Activated naive CD8-positive, alpha-beta T cell treated with anti-CD3 and anti-CD28 coated beads, Interleukin-2, amount 10 ng/mL, durations not matched to agents 7 days and 5 days (primary cell): ENCODE data around the gene NME1. TPM values are rescaled to one million over a fixed set of nuclear protein-coding genes. Genes with fewer than 3 reads are reported as not detected.
"Not testable (repeated sequence)": the region's sequence is repeated elsewhere in the genome, so short reads cannot be mapped to it uniquely, and the experiment has no call there.

Experiments used
- ATAC-seq: fragments of 150-1000 bp; cut with Tn5 transposase; one replicate; pipeline ENCODE4 v1.10.0; 2021; ENCODE audit warnings: low read depth, moderate library complexity
- POLR2A ChIA-PET: fragments of 350-600 bp; sonication (Branson Sonifier 250); formaldehyde crosslinking; loops from one replicate; lab custom pipeline; 2021; ENCODE audit warnings: antibody characterized with exemption; lab: Charles Lee
- DNase-seq: peaks from one replicate; pipeline ENCODE4 v3.0.0; 2021
- H3K27ac Mint-ChIP-seq: one replicate; pipeline ENCODE4 v1.8.0; 2022; ENCODE audit warnings: mild to moderate bottlenecking, mixed read lengths
- H3K27me3 Mint-ChIP-seq: one replicate; pipeline ENCODE4 v1.8.0; 2022; ENCODE audit warnings: mild to moderate bottlenecking, moderate library complexity, mixed read lengths
- H3K36me3 Mint-ChIP-seq: one replicate; pipeline ENCODE4 v1.8.0; 2021; ENCODE audit warnings: mild to moderate bottlenecking, mixed read lengths
- H3K4me1 Mint-ChIP-seq: one replicate; pipeline ENCODE4 v1.8.0; 2021; ENCODE audit warnings: mixed read lengths
- H3K4me3 Mint-ChIP-seq: one replicate; pipeline ENCODE4 v1.8.0; 2022; ENCODE audit warnings: mild to moderate bottlenecking, moderate library complexity, mixed read lengths
- H3K9me3 Mint-ChIP-seq: one replicate; pipeline ENCODE4 v1.8.0; 2021; ENCODE audit warnings: mixed read lengths
- total RNA-seq, 2 experiments: library from RNA; stranded (reverse); gene quantifications; one replicate each; pipeline ENCODE4 v1.2.3, GENCODE V29; 2021

NME1 gene
- total RNA-seq, 2 experiments from 2014 or later = 71.9 to 73.0 TPM

GRCh38 chr17:51155416-51155815 is 2.1 kb downstream of the NME1 start:
- H3K36me3 Mint-ChIP-seq = peaks cover 18% of the 10 kb centered on the region
- H3K9me3 Mint-ChIP-seq = no peaks in the 10 kb centered on the region
- DNase-seq (no peak), ATAC-seq (no peak)
- POLR2A ChIA-PET = interaction anchor here (0.9 to 2.7 kb wide), 3 partner anchors 9 to 35 kb away, joined by 3 to 17 read pairs (median 6); partner anchors contain the start of genes NME2 and SPAG9
- H3K27me3 Mint-ChIP-seq = no peaks in the 10 kb centered on the region
- H3K4me3 Mint-ChIP-seq = no peak overlapping the region
- peaks cover 15% of the 10 kb centered on the region for H3K4me1 Mint-ChIP-seq
- no peak overlapping the region for H3K27ac Mint-ChIP-seq

GRCh38 chr17:51159604-51160003 is 6.2 kb downstream of the NME1 start:
- POLR2A ChIA-PET = interaction anchor here (0.6 kb wide), 1 partner anchor 163 kb away, joined by 3 read pairs; no protein-coding TSS in a partner anchor

GRCh38 chr17:51161541-51161940 is 8.2 kb downstream of the NME1 start:
- Mint-ChIP-seq H3K27me3 (no peaks in the 10 kb centered on the region), H3K4me1 (peaks cover 22% of the 10 kb centered on the region), H3K9me3 (no peaks in the 10 kb centered on the region), H3K4me3 (no peak overlapping the region), H3K36me3 (peaks cover 29% of the 10 kb centered on the region), H3K27ac (no peak overlapping the region)
- POLR2A ChIA-PET = interaction anchor here (0.7 kb wide), 1 partner anchor 8 kb away, joined by 3 read pairs; the partner anchor contains the start of gene NME1
- ATAC-seq = no peak
- DNase-seq = no peak

More at GRCh38 chr17:51159604-51160003, 6.2 kb downstream of the NME1 start:
- Mint-ChIP-seq H3K27ac (no peak overlapping the region), H3K27me3 (no peaks in the 10 kb centered on the region), H3K9me3 (no peaks in the 10 kb centered on the region), H3K4me1 (peaks cover 19% of the 10 kb centered on the region), H3K36me3 (peaks cover 32% of the 10 kb centered on the region), H3K4me3 (no peak overlapping the region)
- ATAC-seq = no peak
- DNase-seq = no peak

GRCh38 chr17:51164911-51165679 is 11.7 kb downstream of the NME1 start:
- H3K4me3 Mint-ChIP-seq = peak overlapping the region; percentile 92
- peak overlapping the region; percentile 96 for H3K27ac Mint-ChIP-seq
- no peaks in the 10 kb centered on the region for H3K27me3 Mint-ChIP-seq
- ATAC-seq = no peak
- H3K36me3 Mint-ChIP-seq = peaks cover 21% of the 10 kb centered on the region
- POLR2A ChIA-PET = interaction anchor here (0.7 to 1.9 kb wide), 6 partner anchors 9 to 299 kb away, joined by 3 to 17 read pairs (median 3); partner anchors contain the start of genes NME1, SPAG9, TOB1 and UTP18
- H3K4me1 Mint-ChIP-seq = peaks cover 29% of the 10 kb centered on the region
- DNase-seq = peak; percentile 35
- H3K9me3 Mint-ChIP-seq = no peaks in the 10 kb centered on the region

GRCh38 chr17:51165680-51166197 is 12.4 kb downstream of the NME1 start:
- Mint-ChIP-seq H3K27me3 (no peaks in the 10 kb centered on the region), H3K9me3 (no peaks in the 10 kb centered on the region), H3K4me1 (peaks cover 28% of the 10 kb centered on the region), H3K36me3 (peaks cover 20% of the 10 kb centered on the region), H3K4me3 (peak overlapping the region; percentile 92), H3K27ac (peak overlapping the region; percentile 96)
- POLR2A ChIA-PET = interaction anchor here (0.7 to 1.9 kb wide), 4 partner anchors 10 to 300 kb away, joined by 3 to 17 read pairs (median 6); partner anchors contain the start of genes NME1, SPAG9 and TOB1
- DNase-seq = no peak
- peak; percentile 32 for ATAC-seq

- Mint-ChIP-seq H3K4me1 (peaks cover 28% of the 10 kb centered on the region), H3K36me3 (peaks cover 20% of the 10 kb centered on the region), H3K4me3 (peak within 1 kb of the TSS; percentile 92), H3K27ac (peak within 1 kb of the TSS; percentile 96), H3K27me3 (no peaks in the 10 kb centered on the region), H3K9me3 (no peaks in the 10 kb centered on the region)
- ATAC-seq = peak; percentile 78
- POLR2A ChIA-PET = interaction anchor here (1.6 to 1.9 kb wide), 2 partner anchors 12 to 300 kb away, joined by 9 to 17 read pairs; partner anchors contain the start of genes NME1 and TOB1
- DNase-seq = peak; percentile 84
Observed at GRCh38 chr17:51166198-51166986, 13.0 kb downstream of the NME1 start, which contains the start of gene NME2. Gene NME2, plus strand, starts transcription at chr17:51166411. Its CDS starts 420 bp downstream, at chr17:51166831.

GRCh38 chr17:51166987-51167931 is 13.9 kb downstream of the NME1 start:
- Mint-ChIP-seq H3K36me3 (peaks cover 17% of the 10 kb centered on the region), H3K27me3 (no peaks in the 10 kb centered on the region), H3K9me3 (no peaks in the 10 kb centered on the region), H3K4me1 (peaks cover 28% of the 10 kb centered on the region), H3K27ac (peak overlapping the region; percentile 81), H3K4me3 (peak overlapping the region; percentile 77)
- ATAC-seq (peak; percentile 50), DNase-seq (peak; percentile 83)
- POLR2A ChIA-PET = interaction anchor here (1.9 kb wide), 1 partner anchor 301 kb away, joined by 9 read pairs; the partner anchor contains the start of gene TOB1

GRCh38 chr17:51169340-51169739 is 16.0 kb downstream of the NME1 start:
- POLR2A ChIA-PET = no interaction called here
- Mint-ChIP-seq H3K4me3 (peak overlapping the region; percentile 7), H3K27ac (peak overlapping the region; percentile 5), H3K9me3 (no peaks in the 10 kb centered on the region), H3K36me3 (peaks cover 11% of the 10 kb centered on the region), H3K27me3 (no peaks in the 10 kb centered on the region), H3K4me1 (peaks cover 24% of the 10 kb centered on the region)
- no peak for ATAC-seq
- DNase-seq = no peak

GRCh38 chr17:51170736-51171135 is 17.4 kb downstream of the NME1 start:
- no peak for DNase-seq
- Mint-ChIP-seq H3K36me3 (peaks cover 11% of the 10 kb centered on the region), H3K9me3 (no peaks in the 10 kb centered on the region), H3K27ac (no peak overlapping the region), H3K4me3 (no peak overlapping the region), H3K27me3 (no peaks in the 10 kb centered on the region), H3K4me1 (peaks cover 20% of the 10 kb centered on the region)
- no peak for ATAC-seq
- POLR2A ChIA-PET = no interaction called here

GRCh38 chr17:51172030-51172429 is 18.7 kb downstream of the NME1 start:
- POLR2A ChIA-PET, H3K27ac Mint-ChIP-seq, H3K27me3 Mint-ChIP-seq, H3K4me3 Mint-ChIP-seq, ATAC-seq, DNase-seq, H3K9me3 Mint-ChIP-seq: not testable (repeated sequence)
- H3K36me3 Mint-ChIP-seq = peaks cover 11% of the 10 kb centered on the region
- H3K4me1 Mint-ChIP-seq = peaks cover 17% of the 10 kb centered on the region

- Mint-ChIP-seq H3K36me3 (peaks cover 16% of the 10 kb centered on the region), H3K27ac (no peak overlapping the region), H3K4me1 (no peaks in the 10 kb centered on the region), H3K4me3 (no peak overlapping the region), H3K27me3 (no peaks in the 10 kb centered on the region), H3K9me3 (no peaks in the 10 kb centered on the region)
- ATAC-seq = no peak
- no peak for DNase-seq
- POLR2A ChIA-PET = no interaction called here
Observed at GRCh38 chr17:51180486-51180885, 27.1 kb downstream of the NME1 start.

- Mint-ChIP-seq H3K27me3 (no peaks in the 10 kb centered on the region), H3K4me1 (no peaks in the 10 kb centered on the region), H3K9me3 (no peaks in the 10 kb centered on the region), H3K4me3 (no peak overlapping the region), H3K36me3 (peaks cover 14% of the 10 kb centered on the region), H3K27ac (no peak overlapping the region)
- DNase-seq (no peak), ATAC-seq (no peak)
- POLR2A ChIA-PET = no interaction called here
Observed at GRCh38 chr17:51184124-51184523, 30.8 kb downstream of the NME1 start.
